ENCODE measurements around the gene NSF.
"Not testable (repeated sequence)": the region's sequence is repeated elsewhere in the genome, so short reads cannot be mapped to it uniquely, and the experiment has no call there.

DNA sequence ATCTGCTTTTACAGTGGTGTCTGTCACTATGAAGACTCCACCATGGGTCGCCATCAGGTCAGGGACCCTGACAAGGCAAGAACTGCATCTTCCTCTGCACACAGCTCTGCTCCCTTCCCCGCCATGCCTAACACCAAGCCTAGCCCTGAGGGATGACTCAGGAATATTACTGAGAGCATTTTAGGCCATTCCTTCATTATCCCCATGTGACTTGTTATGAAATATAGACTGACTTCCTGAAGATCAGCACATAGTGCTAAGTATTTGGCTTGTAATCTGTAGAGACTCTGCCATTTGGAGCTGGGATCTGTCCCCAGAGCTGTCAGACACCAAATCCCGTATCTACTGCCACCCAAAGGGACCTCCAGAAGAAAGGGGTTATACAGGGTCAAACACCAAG, 30.4 kb upstream of the NSF start:
- TF ChIP-seq, protein P1, sequence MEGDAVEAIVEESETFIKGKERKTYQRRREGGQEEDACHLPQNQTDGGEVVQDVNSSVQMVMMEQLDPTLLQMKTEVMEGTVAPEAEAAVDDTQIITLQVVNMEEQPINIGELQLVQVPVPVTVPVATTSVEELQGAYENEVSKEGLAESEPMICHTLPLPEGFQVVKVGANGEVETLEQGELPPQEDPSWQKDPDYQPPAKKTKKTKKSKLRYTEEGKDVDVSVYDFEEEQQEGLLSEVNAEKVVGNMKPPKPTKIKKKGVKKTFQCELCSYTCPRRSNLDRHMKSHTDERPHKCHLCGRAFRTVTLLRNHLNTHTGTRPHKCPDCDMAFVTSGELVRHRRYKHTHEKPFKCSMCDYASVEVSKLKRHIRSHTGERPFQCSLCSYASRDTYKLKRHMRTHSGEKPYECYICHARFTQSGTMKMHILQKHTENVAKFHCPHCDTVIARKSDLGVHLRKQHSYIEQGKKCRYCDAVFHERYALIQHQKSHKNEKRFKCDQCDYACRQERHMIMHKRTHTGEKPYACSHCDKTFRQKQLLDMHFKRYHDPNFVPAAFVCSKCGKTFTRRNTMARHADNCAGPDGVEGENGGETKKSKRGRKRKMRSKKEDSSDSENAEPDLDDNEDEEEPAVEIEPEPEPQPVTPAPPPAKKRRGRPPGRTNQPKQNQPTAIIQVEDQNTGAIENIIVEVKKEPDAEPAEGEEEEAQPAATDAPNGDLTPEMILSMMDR (conservative IDR thresholded peaks at IDR 0.05; ENCODE audit: low read depth, low read length) = not testable (repeated sequence)
- TF ChIP-seq EZH2 (IDR thresholded peaks at IDR 0.05; ENCODE audit: borderline replicate concordance, low read depth, low read length, poor library complexity, severe bottlenecking) = not testable (repeated sequence)

Data from A673 (cell line).